ENCODE measurements around the gene KCNC3.
"Not testable (repeated sequence)": the region's sequence is repeated elsewhere in the genome, so short reads cannot be mapped to it uniquely, and the experiment has no call there.

KCNC3 gene

DNA sequence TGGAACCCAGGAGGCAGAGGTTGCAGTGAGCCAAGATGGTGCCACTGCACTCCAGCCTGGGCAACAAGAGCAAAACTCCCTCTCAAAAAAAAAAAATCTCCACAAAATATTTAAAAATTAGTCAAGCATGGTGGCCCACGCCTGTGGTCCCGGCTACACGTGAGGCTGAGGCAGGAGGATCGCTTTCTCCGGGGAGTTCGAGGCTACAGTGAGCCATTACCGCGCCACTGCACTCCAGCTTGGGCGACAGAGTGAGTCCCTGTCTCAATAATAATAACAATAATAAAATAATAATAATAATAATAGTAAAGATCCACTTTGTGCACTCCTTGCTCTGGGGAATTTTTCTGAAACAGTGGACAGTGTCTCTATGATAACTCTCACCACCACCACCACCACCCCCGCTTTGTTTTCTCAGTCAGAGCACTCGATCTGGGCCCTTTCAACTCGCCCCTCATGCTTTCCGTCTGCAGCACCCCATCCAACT is 27.6 kb upstream of the KCNC3 start:
- DNase-seq (ENCODE audit: low spot score), result no peak
- no peak for FAIRE-seq

DNA sequence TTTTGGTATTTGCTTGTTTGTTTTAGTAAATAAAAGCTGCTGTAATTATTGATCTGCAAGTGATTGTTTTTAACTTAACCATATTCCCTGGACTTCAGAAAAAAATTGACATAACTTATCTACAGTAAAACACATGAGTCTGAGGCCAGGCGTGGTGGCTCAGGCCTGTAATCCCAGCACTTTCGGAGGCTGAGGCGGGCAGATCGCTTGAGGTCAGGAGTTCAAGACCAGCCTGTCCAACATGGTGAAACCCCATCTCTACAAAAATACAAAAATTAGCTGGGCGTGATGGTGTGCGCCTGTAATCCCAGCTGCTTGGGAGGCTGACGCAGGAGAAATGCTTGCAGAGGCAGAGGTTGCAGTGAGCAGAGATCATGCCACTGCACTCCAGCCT is 24.3 kb upstream of the KCNC3 start:
- DNase-seq (ENCODE audit: low spot score); FAIRE-seq: not testable (repeated sequence)

DNA sequence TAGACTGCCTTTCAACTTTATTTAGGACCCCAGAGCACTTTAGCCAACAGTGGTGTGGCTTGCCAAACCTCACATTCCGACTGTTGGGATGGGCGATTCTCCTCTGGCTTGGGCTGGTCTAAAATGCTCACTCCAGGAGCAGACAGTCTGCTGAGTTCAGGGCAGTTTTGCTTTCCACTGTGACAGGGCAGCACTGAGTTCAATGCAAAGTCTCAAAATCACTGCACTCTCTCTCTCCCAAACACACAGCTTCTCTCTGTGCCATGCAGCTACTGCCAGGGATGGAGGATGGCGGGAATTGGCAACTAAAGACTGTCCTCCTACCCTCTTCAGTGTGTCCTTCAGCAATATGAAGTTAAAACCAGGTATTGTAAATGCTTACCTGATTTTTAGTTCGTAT is 23.1 kb upstream of the KCNC3 start:
- FAIRE-seq (no peak), DNase-seq (ENCODE audit: low spot score) (no peak)

DNA sequence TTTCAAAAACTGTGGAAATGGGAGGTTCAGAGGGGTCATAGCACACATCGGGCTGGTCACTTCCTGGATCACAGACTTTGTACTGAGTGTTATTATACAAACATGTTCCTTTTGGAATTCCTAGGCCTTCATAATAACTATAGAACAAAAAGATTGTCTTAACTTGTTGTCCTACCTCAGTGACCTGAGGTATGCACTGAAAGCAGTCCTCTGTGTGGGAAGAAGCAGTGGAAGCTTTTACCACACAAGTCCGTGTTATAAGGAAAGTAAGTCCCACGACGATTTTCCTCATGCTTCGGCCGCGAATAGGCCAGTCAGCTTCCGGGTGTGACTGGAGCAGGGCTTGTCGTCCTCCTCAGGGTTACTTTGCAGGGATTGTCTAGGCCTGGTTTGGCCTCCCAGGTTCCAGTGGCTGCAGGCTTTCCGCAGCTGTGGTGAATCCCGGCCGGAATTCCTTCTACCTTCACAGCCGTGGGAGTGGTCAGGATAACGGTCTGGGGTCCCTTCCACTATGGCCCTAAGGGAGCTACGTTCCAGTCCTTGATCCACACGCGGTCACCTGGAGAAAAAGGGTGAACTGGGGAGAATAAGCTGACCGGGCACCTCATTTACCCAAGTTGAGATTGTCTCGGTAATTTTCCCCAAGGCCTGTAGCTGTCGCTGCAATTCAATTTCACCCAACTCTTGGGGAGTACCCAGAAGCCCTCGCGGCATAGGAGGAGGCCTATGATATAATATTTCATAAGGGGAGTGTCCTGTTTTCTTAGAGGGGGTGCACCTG is 20.3 kb upstream of the KCNC3 start:
- DNase-seq (ENCODE audit: low spot score) (no peak), FAIRE-seq (no peak)

- not testable (repeated sequence) for FAIRE-seq; DNase-seq (ENCODE audit: low spot score)
These were observed 18.0 kb upstream of the KCNC3 start for GRCh38 chr19:50347089-50347581.

- DNase-seq (ENCODE audit: low spot score) (no peak), FAIRE-seq (no peak)
These were observed 15.6 kb upstream of the KCNC3 start for GRCh38 chr19:50344661-50345318.

GRCh38 chr19:50341091-50341564 is 12.0 kb upstream of the KCNC3 start:
- FAIRE-seq (no peak), DNase-seq (ENCODE audit: low spot score) (no peak)

DNA sequence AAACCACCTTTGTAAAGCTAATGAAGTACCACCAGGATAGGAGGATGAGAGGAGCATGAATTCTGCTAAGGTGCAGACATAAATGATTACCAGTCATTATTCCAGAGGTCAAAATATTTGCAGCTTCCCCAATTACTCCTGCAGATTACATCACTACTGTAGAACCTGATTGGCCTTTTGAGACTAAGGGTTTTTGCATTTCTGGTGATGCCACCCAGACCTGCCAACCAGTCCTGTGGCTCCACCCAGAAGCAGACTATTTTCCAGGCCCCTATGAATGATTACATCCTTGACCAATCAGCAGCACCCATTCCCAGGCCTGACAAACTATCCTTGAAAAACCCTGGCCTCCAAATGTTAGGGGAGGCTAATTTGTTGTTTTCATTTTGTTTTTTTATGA is 11.2 kb upstream of the KCNC3 start:
- DNase-seq (ENCODE audit: low spot score), result no peak
- FAIRE-seq, result no peak

DNA sequence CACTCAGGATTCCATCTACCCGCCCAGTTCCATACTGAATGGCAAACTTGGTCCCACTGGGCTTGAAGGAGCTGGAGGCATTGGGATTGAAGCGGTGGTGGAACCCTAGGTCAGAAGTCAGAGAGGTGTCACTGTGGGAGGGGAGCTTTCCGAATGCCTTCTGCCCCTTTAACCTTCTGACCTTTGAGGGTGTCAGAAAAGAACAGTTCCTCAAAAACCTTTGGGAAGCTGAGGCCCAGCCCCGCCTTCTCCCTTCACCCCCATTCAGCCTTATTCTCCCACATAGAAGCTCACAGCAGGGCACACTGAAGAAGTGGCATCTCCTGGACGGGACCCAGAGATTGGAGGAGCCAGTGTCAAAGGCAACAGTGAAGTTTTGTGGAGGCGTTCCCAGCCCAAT is 7.9 kb upstream of the KCNC3 start:
- not testable (repeated sequence) for FAIRE-seq

GRCh38 chr19:50334741-50335421 is 5.7 kb upstream of the KCNC3 start:
- no peak for FAIRE-seq
- DNase-seq (ENCODE audit: low spot score), result no peak

More for the DNA sequence above, 7.9 kb upstream of the KCNC3 start:
- not testable (repeated sequence) for DNase-seq (ENCODE audit: low spot score)

DNA sequence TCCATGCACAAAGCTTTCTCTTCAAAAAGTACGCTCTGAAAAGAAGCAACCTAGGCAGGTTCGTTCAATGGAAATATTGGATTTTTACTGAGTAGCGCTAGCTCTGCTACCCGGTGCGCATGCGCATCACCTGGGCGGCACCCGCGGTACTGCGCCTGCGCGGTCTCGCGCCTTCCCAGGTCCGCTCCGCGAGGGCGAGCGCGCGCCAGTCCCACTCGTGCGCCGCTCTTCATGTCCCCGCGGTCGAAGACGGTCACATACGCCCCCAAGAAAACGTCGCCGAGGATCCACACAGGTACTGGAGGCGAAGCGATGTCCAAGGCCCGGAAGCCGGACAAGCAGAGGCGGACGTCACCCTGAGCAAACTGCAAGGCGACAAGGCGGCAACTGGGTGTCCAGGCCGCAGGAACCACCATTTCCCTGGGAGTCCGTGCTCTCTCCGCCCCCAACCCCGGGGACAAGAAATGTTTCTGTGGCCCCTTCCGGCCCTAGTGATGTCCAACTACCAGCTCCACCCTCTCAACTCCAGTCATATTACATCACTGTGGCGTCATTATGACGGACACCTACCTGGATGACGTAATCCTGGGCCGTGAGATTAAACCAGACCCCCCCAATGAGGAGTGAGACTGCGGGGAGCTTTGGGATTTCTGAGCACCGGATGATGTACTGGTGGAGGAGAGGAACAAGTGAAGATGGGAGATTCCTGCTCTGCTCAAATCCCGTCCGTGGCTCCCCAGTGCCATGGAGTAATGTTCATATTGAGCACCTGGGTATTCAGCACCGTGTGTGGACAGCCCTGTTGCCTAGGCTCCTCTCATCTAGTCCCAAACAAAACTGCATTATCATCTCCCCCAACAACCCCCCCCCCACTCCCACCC is 4.8 kb upstream of the KCNC3 start:
- no peak for FAIRE-seq
- no peak for DNase-seq (ENCODE audit: low spot score)

DNA sequence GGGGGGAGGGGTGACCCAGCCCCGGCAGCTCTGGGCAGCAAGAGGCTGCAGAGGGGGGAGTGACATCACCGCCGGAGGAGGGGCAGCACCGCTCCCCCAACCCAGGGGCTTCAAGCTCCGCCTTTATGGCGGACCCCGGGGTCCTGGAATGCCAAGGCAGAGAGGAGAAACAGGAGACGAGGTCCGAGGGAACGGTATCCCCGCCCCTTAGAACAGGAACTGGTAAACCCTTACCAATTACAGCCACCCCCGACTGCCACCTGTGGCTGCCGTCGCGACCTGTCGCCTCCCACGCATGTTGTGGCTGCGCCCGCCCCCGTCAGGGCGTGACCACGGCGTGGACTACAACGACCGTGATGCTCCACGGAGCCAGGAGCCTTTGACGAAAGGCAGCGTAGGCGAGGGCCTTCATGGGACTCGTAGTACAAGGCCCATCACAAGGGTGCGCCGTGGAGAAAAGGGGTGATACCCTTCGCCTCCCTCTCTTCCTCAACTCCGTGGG is 4.1 kb upstream of the KCNC3 start:
- no peak for FAIRE-seq
- no peak for DNase-seq (ENCODE audit: low spot score)

DNA sequence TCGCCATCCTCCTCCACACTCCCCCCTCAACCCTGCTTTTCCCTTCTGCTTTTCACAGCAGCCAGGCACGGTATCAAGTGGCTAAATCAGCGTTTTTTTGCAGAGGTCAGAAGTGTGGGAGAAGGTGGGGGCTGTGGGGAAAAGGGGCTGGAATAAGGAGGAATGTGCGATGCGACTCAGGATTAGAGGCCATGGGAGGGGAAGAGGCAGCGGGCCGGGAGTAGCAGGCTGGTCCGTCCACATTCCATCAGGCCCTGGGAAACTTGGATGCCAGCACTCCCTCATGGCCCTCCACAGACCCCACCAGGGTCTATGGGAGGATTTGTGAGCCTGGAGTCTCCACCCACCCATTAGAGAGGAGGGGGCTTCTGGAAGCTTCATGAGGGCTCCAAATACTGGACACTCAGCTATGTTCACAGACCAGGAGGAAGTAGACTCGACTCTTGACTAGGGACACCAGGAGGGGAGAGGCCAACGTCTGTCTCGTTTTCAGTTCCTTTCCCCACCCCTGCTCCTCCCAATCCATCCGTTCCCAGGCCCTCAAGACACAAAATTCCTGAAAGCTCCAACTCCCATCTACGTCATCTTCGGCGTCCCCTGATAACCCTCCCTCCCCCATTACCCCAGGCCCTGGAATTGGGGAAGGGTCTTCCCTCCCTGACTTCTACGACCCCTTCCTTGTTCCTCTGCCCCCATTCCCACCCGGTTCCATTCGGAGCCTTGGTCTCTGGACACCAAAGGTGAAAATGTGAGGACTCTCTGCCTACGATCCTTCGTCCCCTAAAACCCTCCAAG is 3.3 kb upstream of the KCNC3 start:
- no peak for FAIRE-seq
- no peak for DNase-seq (ENCODE audit: low spot score)

DNA sequence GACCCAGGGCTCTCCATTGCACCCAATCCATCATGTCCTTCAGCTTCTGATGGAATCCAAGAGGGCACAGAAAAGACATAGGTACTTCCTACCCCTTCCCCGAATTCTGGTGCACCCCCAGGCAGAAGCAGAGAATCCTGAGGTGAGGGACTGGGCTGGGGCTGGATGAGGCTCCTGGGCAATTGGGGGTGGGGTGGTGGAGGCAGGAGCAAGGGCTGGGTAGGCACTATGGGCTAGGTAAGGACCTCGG is 2.7 kb upstream of the KCNC3 start:
- no peak for DNase-seq (ENCODE audit: low spot score)
- FAIRE-seq, result no peak

DNA sequence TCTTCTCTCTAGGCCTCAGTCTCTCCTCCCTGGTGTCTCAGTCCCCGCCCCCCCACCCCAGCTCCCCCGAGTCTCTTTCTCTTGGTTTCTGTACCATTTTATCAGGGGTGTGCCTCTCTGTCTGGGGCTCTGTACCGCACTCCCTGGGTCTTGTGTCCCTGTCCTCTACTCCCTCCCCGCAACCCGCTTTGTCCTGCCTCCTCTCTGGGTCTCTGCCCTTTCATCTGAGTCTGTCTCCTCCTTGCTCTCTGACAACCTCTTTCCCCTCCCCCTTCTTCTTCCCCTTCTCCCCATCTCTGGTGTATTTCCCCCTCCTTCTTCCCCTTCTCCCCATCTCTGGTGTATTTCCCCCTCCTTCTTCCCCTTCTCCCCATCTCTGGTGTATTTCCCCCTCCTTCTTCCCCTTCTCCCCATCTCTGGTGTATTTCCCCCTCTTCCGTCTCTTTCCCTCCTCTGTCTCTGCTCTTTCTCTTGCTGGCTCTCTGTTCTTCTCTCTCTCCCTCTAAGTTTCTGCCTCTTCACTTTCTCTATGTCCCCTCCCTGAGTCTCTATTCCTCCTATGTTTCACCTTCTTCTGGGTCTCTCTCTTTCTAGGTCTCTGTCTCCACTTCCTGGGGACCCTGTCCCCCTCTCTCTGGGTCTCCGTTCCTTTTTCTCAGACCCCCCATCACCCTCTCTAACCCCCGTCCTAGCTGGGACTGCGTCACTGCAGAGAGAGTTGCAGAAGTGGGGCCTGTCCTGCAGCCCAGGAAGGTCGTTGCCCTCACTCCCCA is 2.2 kb upstream of the KCNC3 start:
- FAIRE-seq (no peak), DNase-seq (ENCODE audit: low spot score) (no peak)

- FAIRE-seq, result no peak
These were observed 1.3 kb upstream of the KCNC3 start for GRCh38 chr19:50330365-50331078.

GRCh38 chr19:50329926-50330294 is 733 bp upstream of the KCNC3 start:
- not testable (repeated sequence) for DNase-seq (ENCODE audit: low spot score); FAIRE-seq

More at GRCh38 chr19:50330365-50331078, 1.3 kb upstream of the KCNC3 start:
- no peak for DNase-seq (ENCODE audit: low spot score)

DNA sequence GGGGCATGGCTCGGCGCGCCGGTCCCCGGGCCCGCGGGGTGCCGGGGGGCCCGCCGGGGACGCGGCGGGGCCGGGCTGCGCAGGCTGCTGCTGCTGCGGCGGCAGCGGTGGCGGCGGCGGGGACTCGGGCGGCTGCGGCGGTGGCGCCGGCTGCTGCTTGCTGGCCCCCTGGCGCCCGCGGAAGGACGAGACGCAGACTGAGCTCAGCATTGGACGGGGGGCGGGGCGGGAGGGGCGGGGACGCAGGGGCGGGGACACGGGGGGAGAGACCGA is 368 bp downstream of the KCNC3 start:
- no peak for DNase-seq (ENCODE audit: low spot score)
- no peak for FAIRE-seq

Data from RCC 7860 (cell line).